GM12878 (cell line): ENCODE data around the gene COMMD1. TPM values are rescaled to one million over a fixed set of nuclear protein-coding genes. Genes with fewer than 3 reads are reported as not detected.

ENCODE experiments used
- ATAC-seq: fragments of 200-7000 bp; cut with Tn5 transposase; 3 replicates; pipeline ENCODE4 v1.9.1; 2020; ENCODE audit warnings: mild to moderate bottlenecking, moderate library complexity
- BruUV-seq: library from RNA; stranded (reverse); fragments of 400-500 nt; replicated peaks from 2 replicates; lab custom pipeline; 2021; lab: Mats Ljungman, UMichigan
- CTCF ChIA-PET: fragments of 300-600 bp; sonication (Branson Sonifier 250); formaldehyde crosslinking; extraction: SDS; loops from one replicate; lab custom pipeline; 2021; ENCODE audit warnings: inconsistent platforms; lab: Yijun Ruan, JAX
- POLR2A ChIA-PET: fragments of 350-600 bp; formaldehyde crosslinking; extraction: SDS; loops from one replicate; lab custom pipeline; 2021; ENCODE audit warnings: inconsistent platforms; lab: Charles Lee
- RAD21 ChIA-PET: fragments of 300-600 bp; sonication (Branson Sonifier 250); formaldehyde crosslinking; loops from one replicate; lab custom pipeline; 2023; ENCODE audit warnings: antibody characterized with exemption; ENCODE audit not compliant: unreplicated experiment; lab: Charles Lee
- SMC1A ChIA-PET: fragments of 300-600 bp; sonication (Branson Sonifier 250); formaldehyde crosslinking; loops from one replicate; lab custom pipeline; 2023; ENCODE audit not compliant: unreplicated experiment, uncharacterized antibody; lab: Charles Lee
- DNase-seq: peaks from one replicate; pipeline ENCODE4 v3.0.0-alpha.2; 2011; ENCODE audit warnings: low read depth, low spot score
- FAIRE-seq: peaks from 3 replicates; lab custom pipeline; 2011; peaks lifted over from hg19 to GRCh38; lab: Jason Lieb, UNC
- H2AFZ ChIP-seq: 2 replicates; pipeline ENCODE4 v1.6.0; 2011; ENCODE audit warnings: low read depth, low read length, control low read depth; ENCODE audit not compliant: control insufficient read depth
- H3K27ac ChIP-seq: 2 replicates; pipeline ENCODE4 v1.5.1; 2011; ENCODE audit warnings: control low read depth; ENCODE audit not compliant: control insufficient read depth, insufficient read depth
- H3K27me3 ChIP-seq, 2 experiments: replicated peaks in 1 of 2; 2 replicates each; pipeline versions ENCODE4 v1.6.0 to v1.6.1; 2011; ENCODE audit warnings: low read length in 1 of 2; ENCODE audit not compliant: control insufficient read depth in 2 of 2, insufficient read depth in 2 of 2
- H3K36me3 ChIP-seq, 2 experiments: 2 replicates each; pipeline ENCODE4 v1.5.1; 2011; ENCODE audit warnings: low read length in 1 of 2; ENCODE audit not compliant: control insufficient read depth in 2 of 2, insufficient read depth in 2 of 2
- H3K4me1 ChIP-seq: 2 replicates; pipeline ENCODE4 v1.6.1; 2011; ENCODE audit warnings: mild to moderate bottlenecking, low read length, moderate library complexity, mixed read lengths; ENCODE audit not compliant: control insufficient read depth, insufficient read depth
- H3K4me2 ChIP-seq: 2 replicates; pipeline ENCODE4 v1.6.0; 2011; ENCODE audit warnings: control low read depth; ENCODE audit not compliant: control insufficient read depth, insufficient read depth
- H3K4me3 ChIP-seq: fragments of 200-600 bp; sonication (generic); 2 replicates; pipeline ENCODE4 v1.5.1; 2016
- H3K79me2 ChIP-seq: 2 replicates; pipeline ENCODE4 v1.6.0; 2011; ENCODE audit warnings: low read length; ENCODE audit not compliant: control insufficient read depth, insufficient read depth
- H3K9ac ChIP-seq: 2 replicates; pipeline ENCODE4 v1.8.0; 2011; ENCODE audit warnings: low read length, control low read depth, mixed read lengths; ENCODE audit not compliant: control insufficient read depth, insufficient read depth
- H3K9me3 ChIP-seq: replicated peaks from 3 replicates; pipeline ENCODE4 v1.5.1; 2011; ENCODE audit warnings: mild to moderate bottlenecking, low read length; ENCODE audit not compliant: control insufficient read depth, insufficient read depth
- H4K20me1 ChIP-seq: 2 replicates; pipeline ENCODE4 v1.6.0; 2011; ENCODE audit not compliant: control insufficient read depth, insufficient read depth
- WGBS: methylation state at CpG from one replicate; pipeline ENCODE4 v1.1.6; 2016; ENCODE audit warnings: low lambda C conversion rate; ENCODE audit not compliant: insufficient replicate concordance, insufficient coverage; ENCODE audit errors: missing lambda C conversion rate; 5-methylcytosine and 5-hydroxymethylcytosine counted together
- in situ Hi-C: fragments of 300-500 bp; cut with MboI; formaldehyde crosslinking; loops from 9 replicates; pipeline ENCODE4 v1.14.3; 2018; ENCODE audit warnings: mixed read lengths
- intact Hi-C: fragments of 100-400 bp; cut with micrococcal nuclease; formaldehyde crosslinking; loops from one replicate; pipeline ENCODE4 v1.14.2; 2022; ENCODE audit not compliant: unreplicated experiment
- polyA plus RNA-seq, 11 experiments: library from polyadenylated mRNA; depleted of rRNA in 4 of 11; unstranded in 6 of 11; stranded (reverse) in 5 of 11; fragments of >200 nt; fragmentation: Nextera tagmentation in 4 of 11; fragmentation: Illumina TruSeq in 1 of 11; extraction: Ambion mirVana in 4 of 11; extraction: Trizol in 1 of 11; gene quantifications; 1 replicate in 1 of 11; 2 replicates in 10 of 11; pipeline versions ENCODE4 v1.2.1 to v1.2.3, GENCODE V29; 2011 to 2016; ENCODE audit warnings: inconsistent platforms in 2 of 11, missing spikeins in 2 of 11, low read depth in 1 of 11
- total RNA-seq, 4 experiments: library from RNA; depleted of rRNA in 3 of 4; stranded (reverse); fragments of >200 nt in 3 of 4; fragmentation: Illumina TruSeq in 1 of 4; extraction: Trizol in 1 of 4; gene quantifications; 2 replicates each; pipeline versions ENCODE4 v1.2.1 to v1.2.3, GENCODE V29; 2013 to 2021
- TF ChIP-seq, protein P1 (sequence below): fragments of 450-650 bp; IDR thresholded peaks from 2 replicates; pipeline ENCODE4 v1.6.1; 2016; ENCODE audit warnings: mild to moderate bottlenecking
- TF ChIP-seq, protein P2 (sequence below): IDR thresholded peaks from 2 replicates; pipeline ENCODE4 v1.6.1; 2011; ENCODE audit warnings: borderline replicate concordance, low read depth, mild to moderate bottlenecking, moderate library complexity, mixed read lengths, low read length; ENCODE audit not compliant: insufficient read depth; ENCODE audit errors: extremely low read length
- TF ChIP-seq, protein P3 (sequence below): fragments of 450-650 bp; IDR thresholded peaks from 2 replicates; pipeline ENCODE4 v1.6.1; 2017; ENCODE audit warnings: mild to moderate bottlenecking, low read depth, inconsistent platforms; ENCODE audit not compliant: poor library complexity, severe bottlenecking
- TF ChIP-seq, protein P4 (sequence below): fragments of 450-650 bp; formaldehyde crosslinking; IDR thresholded peaks from 2 replicates; pipeline ENCODE4 v1.5.0; 2022; ENCODE audit warnings: mild to moderate bottlenecking, missing genetic modification characterization
- TF ChIP-seq, protein P5 (sequence below): IDR thresholded peaks from 2 replicates; pipeline ENCODE4 v1.6.1; 2012; ENCODE audit warnings: mild to moderate bottlenecking, low read depth, low read length

The COMMD1 gene
- total and polyA plus RNA-seq, 10 of the 15 experiments (the other 5 are each of a cell fraction or from before 2014, with no cell fraction given): 39.7 to 210 (median 53.7) TPM

DNA sequence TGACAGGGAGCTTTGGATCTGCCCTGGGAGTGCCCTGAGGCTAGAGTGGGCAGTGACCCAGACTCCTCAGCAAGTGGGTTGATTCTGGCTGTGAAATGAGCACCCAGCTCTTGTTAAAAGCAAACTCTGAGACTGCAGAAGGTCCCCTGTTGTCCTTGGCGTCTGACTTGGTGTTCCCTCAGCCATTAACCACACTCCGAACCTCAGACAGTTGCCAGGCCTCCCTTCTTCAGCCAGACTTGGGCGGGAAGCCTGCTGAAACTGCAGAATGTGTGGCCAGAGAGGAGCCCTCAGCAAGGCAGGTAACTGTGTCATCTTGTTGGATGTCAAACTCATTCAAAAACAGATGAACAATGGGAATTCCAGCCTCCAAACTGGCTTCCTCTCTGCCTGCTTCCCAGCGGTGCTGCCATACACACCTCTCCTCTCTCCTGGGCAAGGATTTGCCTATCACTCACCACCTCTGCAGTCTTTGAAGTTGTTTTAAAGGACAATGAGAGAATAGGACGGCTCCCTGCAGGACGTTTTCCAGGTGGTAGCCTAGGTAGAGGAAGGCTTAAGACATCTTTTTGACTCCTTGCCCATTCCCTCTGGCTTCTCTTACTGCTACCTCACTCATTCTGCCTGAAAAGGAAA, 251.5 kb downstream of the COMMD1 start:
- no peaks in the 10 kb centered on the region for H3K36me3 ChIP-seq
- ATAC-seq (no peak), DNase-seq (no peak), FAIRE-seq (no peak)
- in situ Hi-C loops (no loop called here), intact Hi-C loops (no loop called here)
- H3K27me3 ChIP-seq: no peaks in the 10 kb centered on the region
- no peak overlapping the region for H3K4me3 ChIP-seq
- no peak overlapping the region for H3K9ac ChIP-seq
- no TSS peak for BruUV-seq
- WGBS: 79% methylated on average over 6 of the region's 6 CpGs
- peaks cover 4% of the 10 kb centered on the region; the same call in 1 of the 2 replicates for H3K4me1 ChIP-seq
- peaks cover 2% of the 10 kb centered on the region; the same call in 1 of the 3 replicates for H3K9me3 ChIP-seq
- H3K4me2 ChIP-seq: no peak overlapping the region
- H3K79me2 ChIP-seq: no peaks in the 10 kb centered on the region
- ChIA-PET CTCF (interaction anchor here (1.2 kb wide), 1 partner anchor 10 kb away, joined by 4 read pairs; no protein-coding TSS in a partner anchor), POLR2A (interaction anchor here (0.9 kb wide), 1 partner anchor 157 kb away, joined by 3 read pairs; no protein-coding TSS in a partner anchor), RAD21 (interaction anchor here (0.7 to 0.9 kb wide), 2 partner anchors 21 to 95 kb away, joined by 3 read pairs; no protein-coding TSS in a partner anchor), SMC1A (interaction anchor here (0.9 kb wide), 1 partner anchor 9 kb away, joined by 4 read pairs; no protein-coding TSS in a partner anchor)
- H2AFZ ChIP-seq: no peak overlapping the region
- H3K27ac ChIP-seq: no peak overlapping the region
- TF ChIP-seq, protein P1, sequence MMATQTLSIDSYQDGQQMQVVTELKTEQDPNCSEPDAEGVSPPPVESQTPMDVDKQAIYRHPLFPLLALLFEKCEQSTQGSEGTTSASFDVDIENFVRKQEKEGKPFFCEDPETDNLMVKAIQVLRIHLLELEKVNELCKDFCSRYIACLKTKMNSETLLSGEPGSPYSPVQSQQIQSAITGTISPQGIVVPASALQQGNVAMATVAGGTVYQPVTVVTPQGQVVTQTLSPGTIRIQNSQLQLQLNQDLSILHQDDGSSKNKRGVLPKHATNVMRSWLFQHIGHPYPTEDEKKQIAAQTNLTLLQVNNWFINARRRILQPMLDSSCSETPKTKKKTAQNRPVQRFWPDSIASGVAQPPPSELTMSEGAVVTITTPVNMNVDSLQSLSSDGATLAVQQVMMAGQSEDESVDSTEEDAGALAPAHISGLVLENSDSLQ: no peak
- TF ChIP-seq, protein P2, sequence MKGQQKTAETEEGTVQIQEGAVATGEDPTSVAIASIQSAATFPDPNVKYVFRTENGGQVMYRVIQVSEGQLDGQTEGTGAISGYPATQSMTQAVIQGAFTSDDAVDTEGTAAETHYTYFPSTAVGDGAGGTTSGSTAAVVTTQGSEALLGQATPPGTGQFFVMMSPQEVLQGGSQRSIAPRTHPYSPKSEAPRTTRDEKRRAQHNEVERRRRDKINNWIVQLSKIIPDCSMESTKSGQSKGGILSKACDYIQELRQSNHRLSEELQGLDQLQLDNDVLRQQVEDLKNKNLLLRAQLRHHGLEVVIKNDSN: no peak
- TF ChIP-seq, protein P3, sequence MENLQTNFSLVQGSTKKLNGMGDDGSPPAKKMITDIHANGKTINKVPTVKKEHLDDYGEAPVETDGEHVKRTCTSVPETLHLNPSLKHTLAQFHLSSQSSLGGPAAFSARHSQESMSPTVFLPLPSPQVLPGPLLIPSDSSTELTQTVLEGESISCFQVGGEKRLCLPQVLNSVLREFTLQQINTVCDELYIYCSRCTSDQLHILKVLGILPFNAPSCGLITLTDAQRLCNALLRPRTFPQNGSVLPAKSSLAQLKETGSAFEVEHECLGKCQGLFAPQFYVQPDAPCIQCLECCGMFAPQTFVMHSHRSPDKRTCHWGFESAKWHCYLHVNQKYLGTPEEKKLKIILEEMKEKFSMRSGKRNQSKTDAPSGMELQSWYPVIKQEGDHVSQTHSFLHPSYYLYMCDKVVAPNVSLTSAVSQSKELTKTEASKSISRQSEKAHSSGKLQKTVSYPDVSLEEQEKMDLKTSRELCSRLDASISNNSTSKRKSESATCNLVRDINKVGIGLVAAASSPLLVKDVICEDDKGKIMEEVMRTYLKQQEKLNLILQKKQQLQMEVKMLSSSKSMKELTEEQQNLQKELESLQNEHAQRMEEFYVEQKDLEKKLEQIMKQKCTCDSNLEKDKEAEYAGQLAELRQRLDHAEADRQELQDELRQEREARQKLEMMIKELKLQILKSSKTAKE: no peak
- TF ChIP-seq, protein P4, sequence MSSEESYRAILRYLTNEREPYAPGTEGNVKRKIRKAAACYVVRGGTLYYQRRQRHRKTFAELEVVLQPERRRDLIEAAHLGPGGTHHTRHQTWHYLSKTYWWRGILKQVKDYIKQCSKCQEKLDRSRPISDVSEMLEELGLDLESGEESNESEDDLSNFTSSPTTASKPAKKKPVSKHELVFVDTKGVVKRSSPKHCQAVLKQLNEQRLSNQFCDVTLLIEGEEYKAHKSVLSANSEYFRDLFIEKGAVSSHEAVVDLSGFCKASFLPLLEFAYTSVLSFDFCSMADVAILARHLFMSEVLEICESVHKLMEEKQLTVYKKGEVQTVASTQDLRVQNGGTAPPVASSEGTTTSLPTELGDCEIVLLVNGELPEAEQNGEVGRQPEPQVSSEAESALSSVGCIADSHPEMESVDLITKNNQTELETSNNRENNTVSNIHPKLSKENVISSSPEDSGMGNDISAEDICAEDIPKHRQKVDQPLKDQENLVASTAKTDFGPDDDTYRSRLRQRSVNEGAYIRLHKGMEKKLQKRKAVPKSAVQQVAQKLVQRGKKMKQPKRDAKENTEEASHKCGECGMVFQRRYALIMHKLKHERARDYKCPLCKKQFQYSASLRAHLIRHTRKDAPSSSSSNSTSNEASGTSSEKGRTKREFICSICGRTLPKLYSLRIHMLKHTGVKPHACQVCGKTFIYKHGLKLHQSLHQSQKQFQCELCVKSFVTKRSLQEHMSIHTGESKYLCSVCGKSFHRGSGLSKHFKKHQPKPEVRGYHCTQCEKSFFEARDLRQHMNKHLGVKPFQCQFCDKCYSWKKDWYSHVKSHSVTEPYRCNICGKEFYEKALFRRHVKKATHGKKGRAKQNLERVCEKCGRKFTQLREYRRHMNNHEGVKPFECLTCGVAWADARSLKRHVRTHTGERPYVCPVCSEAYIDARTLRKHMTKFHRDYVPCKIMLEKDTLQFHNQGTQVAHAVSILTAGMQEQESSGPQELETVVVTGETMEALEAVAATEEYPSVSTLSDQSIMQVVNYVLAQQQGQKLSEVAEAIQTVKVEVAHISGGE (CRISPR knock-in tag): no peak
- TF ChIP-seq, protein P5, sequence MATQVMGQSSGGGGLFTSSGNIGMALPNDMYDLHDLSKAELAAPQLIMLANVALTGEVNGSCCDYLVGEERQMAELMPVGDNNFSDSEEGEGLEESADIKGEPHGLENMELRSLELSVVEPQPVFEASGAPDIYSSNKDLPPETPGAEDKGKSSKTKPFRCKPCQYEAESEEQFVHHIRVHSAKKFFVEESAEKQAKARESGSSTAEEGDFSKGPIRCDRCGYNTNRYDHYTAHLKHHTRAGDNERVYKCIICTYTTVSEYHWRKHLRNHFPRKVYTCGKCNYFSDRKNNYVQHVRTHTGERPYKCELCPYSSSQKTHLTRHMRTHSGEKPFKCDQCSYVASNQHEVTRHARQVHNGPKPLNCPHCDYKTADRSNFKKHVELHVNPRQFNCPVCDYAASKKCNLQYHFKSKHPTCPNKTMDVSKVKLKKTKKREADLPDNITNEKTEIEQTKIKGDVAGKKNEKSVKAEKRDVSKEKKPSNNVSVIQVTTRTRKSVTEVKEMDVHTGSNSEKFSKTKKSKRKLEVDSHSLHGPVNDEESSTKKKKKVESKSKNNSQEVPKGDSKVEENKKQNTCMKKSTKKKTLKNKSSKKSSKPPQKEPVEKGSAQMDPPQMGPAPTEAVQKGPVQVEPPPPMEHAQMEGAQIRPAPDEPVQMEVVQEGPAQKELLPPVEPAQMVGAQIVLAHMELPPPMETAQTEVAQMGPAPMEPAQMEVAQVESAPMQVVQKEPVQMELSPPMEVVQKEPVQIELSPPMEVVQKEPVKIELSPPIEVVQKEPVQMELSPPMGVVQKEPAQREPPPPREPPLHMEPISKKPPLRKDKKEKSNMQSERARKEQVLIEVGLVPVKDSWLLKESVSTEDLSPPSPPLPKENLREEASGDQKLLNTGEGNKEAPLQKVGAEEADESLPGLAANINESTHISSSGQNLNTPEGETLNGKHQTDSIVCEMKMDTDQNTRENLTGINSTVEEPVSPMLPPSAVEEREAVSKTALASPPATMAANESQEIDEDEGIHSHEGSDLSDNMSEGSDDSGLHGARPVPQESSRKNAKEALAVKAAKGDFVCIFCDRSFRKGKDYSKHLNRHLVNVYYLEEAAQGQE: no peak
- no peaks in the 10 kb centered on the region for H4K20me1 ChIP-seq
